Hematopoietic multipotent progenitor cell treated with erythropoietin and hydrocortisone succinate and interleukin-3 and kit ligand, for 15 days (in vitro differentiated cells): ENCODE results near the gene CABLES2.

Source experiments
- DNase-seq: peaks from one replicate; pipeline ENCODE4 v3.0.0-alpha.2; 2015; ENCODE audit warnings: low spot score

Gene CABLES2

DNA sequence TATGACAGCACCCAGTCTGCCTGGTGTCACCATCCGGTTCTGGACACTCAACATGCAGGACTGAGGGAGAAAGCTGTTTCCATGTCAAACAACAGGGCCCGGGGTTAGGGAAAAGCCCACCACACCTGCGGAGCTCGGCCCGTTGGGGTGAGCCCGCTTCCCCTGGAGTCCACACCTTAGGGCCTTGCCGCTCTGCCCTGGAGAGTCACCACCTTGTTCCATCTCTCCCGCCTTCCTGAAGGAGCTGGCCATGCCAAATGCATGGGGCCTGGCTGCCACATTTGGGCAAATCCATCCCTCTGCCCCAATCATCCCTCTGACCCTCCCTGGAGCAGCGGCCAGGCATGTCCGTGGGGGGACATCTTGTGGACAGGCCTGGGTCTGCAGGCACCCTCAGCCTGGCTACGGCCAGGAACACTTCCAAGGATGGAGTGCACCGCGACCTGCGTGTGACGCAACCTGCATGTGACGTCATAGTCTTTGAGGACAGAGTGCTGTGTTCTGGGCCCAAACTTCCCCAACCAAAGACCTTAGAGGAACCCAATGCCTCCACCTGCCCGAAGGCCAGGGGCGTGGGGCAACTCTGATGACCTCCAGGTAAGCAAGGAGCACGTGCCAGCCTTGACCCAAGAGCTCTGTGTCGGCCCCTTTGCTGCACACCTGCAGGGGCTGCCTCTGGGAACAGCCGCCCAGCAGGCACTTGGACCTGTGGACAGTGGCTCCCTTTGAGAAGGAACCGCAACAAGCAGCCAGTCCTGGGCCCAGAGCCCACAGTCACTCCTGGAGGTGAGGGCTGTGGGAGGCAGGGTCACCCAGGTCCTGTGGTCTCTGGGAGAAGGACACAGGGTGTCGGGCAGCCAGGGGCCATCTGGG lies 1.7 kb downstream of the CABLES2 start:
- no peak for DNase-seq

DNA sequence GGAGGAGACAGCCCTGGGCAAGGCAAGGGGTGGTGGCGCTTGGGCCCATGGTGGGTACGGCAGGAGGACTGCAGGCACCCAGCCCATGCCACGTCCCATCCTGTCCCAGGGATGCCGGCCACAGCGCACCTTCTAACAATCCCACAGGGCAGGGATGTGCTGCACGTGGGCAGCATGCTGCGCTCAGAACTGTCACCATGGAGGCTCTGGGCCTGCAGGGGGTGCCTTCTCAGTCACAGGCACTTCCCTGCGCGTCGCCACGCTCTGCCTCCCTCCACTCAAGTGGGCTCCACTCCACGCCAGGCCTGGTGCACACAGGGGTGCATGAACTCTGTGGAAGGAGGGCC lies 2.4 kb downstream of the CABLES2 start:
- DNase-seq = no peak

DNA sequence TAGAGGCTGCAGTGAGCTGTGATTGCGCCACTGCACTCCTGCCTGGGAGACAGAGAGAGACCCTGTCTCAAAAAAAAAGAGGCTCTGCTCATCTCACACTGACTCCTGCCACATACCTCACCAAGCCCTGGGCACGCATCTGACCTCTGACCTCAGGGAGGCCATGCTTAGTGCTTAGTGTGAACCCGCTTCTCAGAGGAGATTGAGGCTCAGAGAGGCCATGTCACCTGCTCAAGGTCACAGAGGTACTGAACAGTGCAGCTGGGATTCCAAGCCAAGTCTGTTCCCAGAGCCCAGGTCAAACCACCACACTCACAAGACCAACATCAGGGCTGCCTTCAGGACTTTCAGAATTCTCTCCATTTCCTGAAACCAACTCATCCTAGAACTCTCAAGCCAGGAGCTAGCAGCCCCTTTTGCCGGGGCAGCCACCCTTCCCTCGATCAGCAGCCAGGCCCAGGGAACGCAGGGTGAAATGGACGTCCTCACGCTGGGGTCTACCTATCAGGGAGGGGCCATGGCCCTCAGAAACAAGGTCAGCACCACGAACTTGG lies 2.9 kb downstream of the CABLES2 start:
- no peak for DNase-seq

DNA sequence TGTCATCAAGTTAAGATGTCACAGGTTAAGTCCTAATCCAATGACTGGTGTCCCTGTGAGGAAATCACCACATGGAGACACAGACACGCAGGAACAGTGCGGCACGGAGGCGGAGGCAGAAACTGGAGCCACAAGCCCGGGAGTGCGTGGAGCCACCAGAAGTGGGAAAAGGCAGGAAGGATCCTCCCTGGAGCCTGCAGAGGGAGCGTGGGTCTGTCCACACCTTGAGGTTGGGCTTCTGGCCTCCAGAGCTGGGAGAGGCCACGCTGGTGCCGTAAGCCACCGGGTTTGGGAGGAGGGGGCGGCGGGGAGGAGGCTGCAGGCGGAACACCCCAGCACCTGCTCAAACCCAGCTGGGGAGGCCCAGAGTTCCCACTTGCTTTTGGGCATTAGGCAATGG lies 3.8 kb downstream of the CABLES2 start:
- DNase-seq = no peak

DNA sequence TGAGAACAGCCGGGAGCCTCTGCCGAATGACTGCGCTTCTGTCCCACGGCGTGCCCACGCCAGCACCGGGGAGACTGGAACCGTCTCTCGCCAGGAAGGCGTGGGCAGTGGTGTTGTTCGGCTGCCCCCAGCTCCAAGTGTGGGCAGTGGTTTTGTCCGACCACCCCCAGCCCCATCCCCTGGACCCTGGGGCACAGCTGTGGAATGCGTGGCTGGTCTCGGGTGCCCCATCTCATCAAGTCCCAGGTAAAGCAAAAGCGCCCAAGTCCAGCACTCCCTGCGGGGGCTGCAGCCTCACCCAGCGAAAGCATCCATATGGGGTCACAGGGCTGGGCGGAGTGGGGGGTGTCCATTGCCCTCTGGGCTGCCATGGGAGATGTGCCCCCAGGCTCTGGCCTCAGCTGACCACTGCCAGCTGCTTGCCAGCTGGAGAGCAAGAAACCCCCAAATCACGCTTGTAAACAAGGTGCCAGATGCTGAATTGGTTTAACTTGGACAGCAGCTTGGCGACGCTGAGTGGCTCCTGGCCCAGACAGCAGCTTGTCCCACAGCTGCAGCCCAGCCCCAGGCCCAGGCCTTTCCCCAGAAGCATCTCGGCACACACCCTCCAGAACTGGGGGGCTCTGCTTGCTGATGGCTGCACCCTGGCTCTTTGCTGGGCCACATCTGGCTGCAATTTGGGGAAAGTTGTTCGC lies 4.5 kb downstream of the CABLES2 start:
- no peak for DNase-seq

DNA sequence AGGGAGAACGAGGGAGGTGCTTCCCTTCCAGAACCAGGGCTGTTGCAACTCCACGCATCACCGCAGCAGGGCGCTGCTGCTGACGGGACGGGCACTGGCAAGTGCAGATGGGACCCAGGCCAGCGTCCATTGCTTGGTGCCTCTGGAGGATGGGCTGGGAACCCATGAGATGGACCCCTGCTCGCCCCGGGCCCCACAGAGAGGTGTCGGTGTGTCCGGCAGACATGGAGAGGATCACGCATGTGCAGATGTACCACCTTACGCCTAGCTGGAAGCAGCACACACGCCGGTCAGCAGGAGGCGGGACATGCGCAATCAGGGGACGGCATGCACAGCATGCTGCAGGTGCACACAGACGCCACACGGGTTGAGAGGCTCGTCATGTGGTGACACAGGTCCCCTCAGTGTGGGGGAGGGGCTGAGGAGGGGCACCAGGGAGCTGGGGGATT lies 5.7 kb downstream of the CABLES2 start:
- DNase-seq = no peak

DNA sequence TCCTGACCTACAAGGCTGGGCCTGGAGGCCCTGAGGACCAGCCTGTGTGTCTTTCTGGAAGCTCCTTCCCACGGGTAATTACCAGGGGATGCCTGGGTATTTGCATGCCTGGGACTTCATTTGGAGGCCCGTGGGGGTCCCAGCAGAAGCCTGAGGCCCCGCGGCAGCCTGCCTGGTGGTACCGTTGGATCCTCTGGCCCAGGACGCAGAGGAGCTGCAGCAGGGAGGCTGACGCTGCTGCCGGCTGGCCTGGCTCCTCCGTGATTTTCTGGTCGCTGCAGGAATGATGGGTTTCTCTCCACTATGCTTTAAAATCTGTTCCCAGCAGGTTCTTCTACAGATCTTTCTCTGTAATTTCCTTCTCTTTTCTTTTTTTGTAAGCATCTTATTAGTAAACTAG lies 6.5 kb downstream of the CABLES2 start:
- no peak for DNase-seq

DNA sequence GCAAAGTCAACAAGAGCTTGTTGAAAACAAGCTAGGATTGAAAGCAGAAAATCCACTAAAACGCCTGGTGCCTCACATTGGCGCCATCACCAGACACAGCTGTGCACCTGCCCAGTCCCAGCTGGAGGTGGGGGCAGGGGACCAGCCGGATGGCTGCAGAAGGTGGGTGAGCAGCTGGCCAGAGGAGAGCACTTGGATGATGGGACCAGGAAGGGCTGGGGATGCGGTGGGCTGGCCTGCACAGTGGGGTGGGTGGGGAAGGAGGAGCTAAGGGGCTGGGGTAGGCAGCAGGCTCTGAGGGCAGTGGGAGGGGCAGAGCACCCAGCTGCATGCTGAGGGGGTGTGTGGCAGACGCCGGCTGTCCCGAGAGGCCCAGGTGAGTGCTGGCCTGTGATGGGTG lies 7.1 kb downstream of the CABLES2 start:
- no peak for DNase-seq

DNA sequence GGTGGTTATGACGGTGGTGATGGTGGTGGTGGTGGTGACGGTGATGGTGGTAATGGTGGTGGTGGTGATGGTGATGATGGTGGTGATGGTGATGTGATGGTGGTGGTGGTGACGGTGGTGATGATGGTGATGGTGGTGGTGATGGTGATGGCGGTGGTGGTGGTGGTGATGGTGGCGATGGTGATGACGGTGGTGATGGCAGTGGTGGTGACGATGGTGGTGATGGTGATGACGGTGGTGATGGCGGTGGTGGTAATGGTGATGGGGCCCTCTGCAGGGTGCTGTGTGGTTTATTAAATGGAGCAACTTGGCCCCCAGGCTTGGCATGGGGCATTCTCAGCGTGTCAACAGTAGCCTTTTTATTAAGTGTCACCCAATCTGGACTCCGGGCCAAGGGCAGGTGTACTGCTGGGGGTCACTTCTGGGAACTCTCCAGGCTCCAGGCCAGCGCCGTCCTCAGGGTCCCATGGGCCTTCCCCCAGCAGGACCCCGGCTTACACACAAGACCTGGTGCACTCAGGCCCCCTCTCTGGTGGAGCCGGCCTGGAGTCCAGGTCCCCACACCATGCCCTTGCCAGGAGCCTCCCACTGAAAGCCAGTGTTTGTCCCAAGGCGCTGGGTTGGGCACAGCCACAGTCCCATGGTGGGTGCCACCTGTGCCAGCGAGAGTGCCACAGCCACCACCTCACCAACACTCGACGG lies 8.8 kb downstream of the CABLES2 start:
- DNase-seq = no peak

DNA sequence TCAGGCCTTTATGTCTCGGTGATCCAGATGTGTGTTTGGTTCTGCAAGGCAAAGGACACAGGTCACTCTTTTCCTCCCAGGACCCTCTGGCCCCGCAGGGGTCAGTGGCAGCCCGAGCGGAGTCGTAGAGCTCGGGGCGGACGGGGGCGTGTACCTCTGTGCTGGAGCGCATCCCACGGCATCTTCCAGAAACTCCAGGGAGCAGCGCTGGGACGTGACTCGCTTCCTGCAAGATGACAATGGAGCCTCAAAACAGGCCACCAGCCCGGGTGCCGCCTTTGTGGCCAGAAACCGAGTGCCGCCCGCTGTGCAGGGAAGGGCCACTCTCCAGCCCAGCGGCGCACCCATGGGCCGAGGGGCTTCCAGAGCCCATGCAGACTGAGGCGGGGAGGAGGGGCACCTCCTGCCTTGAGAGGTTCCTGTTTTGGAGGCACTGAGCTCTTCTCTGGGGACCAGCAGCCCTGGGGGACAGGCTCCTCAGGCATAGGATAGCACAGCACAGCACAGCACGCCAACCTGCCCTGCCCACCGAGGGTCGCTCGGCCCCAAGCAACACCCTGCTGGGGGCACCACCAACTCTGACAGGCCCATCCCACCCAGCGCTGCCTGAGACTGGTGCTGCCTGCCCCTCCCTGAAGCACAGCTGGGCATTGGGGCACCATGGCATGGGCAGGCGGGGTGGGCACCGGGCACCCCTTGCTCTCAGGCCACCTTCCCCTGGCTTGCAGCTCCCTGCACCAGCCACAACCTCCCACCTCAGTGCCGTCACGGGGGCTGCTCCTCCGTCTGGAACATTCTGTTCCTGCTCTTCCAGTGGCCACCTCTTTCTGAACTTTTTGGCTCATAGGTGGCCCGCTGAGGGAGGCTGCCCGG lies 10.5 kb downstream of the CABLES2 start:
- no peak for DNase-seq

DNA sequence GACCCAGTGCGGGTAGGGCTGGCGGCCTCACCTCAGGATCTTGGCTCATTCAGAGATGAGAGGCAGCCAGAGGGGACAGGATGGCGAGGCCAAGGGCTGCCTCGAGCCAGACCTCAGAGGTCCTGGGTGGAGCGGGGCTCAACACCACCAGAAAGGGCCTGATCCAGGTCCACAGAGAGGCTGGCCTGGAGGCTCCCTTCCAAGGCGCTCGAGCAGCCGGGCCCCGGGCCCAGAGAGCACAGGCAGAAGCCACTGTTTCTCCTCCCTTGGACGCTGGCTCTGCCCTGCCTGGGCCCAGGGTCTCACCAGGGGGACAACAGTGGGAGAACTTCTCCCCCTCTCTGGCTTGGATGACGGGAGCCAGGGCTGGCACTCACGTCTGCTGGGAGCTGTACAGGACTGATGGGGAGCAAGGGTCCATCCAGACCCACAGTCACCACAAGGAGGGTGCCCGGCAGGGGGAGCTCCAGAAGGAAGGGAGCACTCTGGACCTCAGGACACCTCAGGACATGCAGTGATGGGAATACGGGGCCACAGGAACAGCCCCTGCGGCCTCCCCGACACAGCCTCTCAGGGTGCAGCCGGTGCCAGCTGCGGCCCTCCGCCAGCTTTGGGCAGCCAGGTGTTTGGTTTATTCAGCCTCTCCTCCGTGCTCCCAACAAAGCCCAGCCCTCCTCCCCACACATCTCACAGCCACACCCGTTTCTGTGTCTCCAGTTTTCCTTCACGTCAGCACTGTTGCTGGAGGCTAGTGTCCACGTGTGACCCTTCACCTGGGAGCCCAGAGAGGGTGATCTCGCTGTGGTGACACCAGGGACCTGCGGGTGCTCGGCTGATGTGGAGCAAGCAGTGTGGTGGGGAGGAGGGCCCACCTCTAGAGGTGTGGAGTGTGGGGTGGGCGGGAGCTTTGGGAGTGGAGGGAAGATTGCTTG lies 11.5 kb downstream of the CABLES2 start:
- no peak for DNase-seq

DNA sequence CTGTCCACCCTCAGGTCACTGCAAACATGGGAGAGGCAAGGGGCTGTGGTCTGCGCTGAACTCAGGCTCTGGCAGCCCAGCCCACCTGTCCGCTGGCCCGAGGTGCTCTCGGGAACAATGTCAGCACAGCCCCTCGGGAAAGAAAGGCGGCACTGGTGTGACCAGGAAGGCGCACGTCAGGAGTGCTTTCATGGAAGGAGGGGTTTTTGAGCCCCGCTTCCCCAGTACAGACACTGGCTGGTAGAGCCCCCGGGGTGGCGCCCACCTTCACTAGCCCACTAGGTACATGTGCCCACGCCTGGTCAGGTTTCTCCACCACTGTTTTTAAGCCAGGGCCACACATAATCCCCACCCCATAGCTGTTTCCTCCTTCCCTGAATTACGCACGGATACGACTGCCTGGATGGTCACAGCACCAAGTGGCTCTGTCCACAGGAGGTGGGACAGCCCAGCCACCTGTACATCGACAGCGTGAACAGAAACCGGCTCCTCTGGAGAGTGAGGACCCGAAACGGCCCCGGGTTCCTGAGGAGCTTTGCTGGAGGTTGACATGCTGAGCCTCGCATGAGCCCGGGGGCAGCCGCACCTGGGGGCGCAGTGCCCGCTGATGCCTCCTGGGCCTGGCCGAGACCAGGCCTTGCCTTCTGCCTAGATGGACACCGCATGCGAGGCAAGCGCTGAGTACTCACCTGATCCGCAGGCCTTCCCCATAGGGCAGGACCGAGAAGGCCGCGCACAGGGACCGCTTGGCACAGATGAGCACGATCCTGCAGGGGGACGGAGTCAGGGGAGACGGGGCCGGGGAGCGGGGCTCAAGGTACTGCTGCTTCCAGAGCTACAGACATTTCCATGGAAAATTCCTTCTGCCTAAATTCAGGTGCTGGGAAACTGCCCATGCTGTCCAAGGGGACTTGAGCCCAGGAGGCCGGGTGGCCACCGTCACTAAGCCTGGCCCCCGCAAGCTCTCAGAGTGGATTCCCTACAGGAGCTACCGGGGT lies 12.5 kb downstream of the CABLES2 start:
- no peak for DNase-seq

DNA sequence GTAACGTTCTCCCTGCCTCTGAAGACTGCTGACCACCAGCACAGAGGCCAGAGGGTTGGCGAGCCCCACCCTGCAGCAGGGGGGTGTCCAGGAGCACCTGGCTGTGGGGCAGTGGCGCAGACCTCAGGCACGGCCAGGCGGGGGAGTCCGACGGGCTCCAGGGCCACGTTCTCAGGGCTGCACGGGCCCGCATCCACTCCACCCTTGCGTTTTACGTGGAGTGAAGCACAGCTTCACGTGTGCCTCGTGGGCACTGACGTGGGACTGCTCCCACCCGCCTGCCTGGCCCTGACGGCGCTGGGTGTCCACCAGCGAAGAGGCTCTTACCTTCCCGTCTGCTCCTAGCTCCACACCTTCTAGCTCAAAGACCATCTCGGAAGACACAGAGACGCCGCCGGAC lies 13.3 kb downstream of the CABLES2 start:
- no peak for DNase-seq

DNA sequence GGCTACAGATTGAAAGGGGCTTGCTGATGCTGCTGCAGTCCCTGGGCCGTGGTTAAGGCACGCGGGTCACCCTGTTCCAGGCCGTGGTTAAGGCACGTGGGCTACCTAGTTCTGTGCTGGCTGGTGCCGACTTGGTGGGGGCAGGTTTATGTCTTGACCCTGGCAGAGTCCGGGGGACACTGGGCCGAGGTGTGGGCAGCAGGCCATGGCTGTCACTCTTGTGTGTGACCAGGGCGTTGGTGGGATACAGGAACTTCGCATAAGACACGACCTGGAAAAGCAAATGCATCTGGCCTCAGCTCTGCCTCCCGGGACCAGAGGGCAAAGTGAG lies 13.8 kb downstream of the CABLES2 start:
- DNase-seq = no peak

DNA sequence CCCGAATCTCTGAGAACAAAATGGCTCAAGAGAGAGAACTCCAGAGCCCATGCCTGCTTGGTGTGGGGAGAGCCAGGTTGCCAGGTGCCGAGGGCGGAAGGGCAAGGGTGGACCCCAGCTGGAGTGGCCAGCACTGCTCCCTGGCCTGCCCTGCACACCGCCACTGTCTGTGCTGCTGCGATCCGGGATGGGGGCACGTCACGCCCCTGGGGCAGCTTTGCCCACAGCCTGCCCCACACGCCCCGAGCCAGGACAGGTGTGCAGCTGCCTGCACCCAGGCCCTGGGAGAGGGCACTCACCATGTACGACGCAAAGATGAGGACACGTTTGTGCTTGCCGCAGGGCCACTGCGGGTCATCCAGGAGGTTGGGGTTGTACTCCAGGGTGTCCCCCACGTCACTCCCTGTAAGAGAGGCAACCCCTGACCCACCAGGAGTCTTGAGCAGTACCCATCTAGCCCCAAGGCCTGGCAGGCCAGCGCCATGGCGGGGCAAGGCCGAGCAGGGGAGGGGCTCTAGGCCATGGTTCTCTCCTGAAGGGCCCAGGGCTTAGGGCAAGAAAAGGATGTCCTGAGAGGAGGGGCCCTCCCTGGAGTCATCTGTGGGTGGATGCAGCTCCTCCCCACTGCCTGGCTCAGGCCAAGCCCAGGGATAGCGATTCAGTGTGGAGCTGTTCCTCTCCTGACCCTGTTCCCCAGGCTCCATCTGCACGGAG lies 14.3 kb downstream of the CABLES2 start:
- no peak for DNase-seq

DNA sequence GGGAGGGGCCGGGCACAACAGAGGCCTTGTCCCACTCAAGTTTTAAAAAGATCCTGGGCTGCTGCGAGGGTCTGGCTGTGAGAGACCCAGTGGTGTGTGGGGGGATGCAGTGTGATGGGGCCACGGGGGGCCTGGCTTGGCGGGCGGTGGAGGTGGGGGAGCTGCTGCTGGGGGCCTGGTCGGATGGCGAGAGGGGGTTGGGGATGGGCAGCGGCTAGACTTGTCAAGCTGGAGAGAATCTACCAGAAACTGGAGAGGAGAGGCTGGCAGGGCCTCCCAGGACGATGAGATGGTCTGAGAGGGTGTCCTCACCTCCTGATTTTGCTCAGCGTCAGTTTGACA lies 15.0 kb downstream of the CABLES2 start:
- DNase-seq = no peak

DNA sequence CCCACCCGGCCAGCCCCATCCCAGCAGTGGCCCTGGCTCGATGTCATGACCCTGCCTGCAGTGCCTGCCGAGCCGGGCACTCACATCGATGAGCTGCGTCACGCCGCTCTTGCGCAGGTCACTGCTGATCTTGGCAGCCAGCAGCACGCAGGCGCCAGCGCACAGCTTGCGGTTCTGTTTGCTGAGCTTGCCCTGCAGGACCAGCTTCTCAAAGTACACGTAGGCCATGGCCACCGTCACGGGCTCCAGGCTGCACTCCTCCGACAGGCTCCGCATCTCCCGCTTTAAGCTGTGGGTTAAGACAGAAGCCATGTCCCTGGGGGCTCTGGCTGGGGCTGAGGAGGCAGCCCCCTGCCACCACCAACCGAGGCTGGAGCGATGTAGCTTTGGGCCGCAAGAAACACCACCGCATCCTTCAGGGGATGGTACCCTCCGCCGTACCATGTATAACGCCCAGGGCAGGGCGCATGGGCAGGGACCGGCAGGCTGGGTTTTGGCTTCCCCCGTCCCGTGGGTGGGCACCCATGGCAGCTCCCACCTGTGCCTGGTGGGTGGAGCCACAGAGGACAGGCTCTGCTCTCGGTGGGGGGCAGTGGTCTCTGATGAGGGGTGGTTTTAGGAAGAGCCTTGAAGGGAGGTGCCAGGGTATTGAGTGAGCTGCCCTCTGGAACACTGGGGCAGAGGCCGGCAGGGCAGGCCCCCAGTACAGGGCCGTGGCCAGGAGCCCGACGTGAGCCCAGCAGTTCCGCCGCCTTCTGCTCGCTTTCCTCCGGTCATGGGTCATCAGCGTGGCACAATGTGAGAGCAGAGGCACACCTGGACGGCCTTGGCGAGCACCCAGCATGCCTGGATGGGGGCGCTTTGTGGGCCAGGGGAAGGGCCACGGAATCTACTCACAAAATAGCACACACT lies 15.7 kb downstream of the CABLES2 start:
- DNase-seq = no peak
